ENCODE measurements around the gene ZNF536.

DNA sequence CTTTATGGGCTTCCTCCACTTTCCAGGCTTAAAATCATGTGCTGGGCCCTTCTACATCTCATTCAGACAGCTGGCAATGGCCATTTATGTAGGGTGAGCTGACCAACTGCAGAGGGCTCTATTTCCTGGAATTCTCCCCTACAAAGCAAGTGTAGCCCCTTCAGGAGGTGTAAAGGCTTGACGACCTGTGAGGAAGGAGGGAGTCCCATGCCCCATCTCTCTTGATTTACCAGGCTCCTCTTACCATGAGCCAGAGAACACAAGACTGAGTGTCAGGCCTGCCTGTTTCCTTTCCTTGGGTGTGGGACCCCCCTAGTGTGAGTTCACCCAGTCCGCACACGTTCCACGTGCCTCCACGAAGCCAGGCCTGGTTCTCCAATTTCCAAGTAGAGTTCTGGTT, 16.6 kb downstream of the ZNF536 start:
- TF ChIP-seq CTCF (IDR thresholded peaks at IDR 0.05; ENCODE audit: low read length) (no peak), EZH2 (optimal IDR thresholded peaks at IDR 0.05; ENCODE audit: low read depth, low read length) (no peak), EZH2phosphoT487 (IDR thresholded peaks at IDR 0.05; ENCODE audit: low read length) (no peak)
